Left renal cortex interstitium (tissue), 4 donors: ENCODE results near the gene RADIL. TPM values are rescaled to one million over a fixed set of nuclear protein-coding genes. Genes with fewer than 3 reads are reported as not detected.
"Not testable (repeated sequence)": the region's sequence is repeated elsewhere in the genome, so short reads cannot be mapped to it uniquely, and the experiment has no call there.

Experiments
- DNase-seq, 4 donors: peaks; one replicate each; pipeline ENCODE4 v3.0.0-alpha.2; 2013; ENCODE audit warnings: low read depth in 4 of 4, low spot score in 2 of 4, missing footprints in 1 of 4
- polyA plus RNA-seq, 4 donors: library from polyadenylated mRNA; unstranded; fragments of 120-200 nt; gene quantifications; one replicate each; pipeline ENCODE4 v1.2.1, GENCODE V29; 2013; ENCODE audit not compliant: insufficient read length in 4 of 4

Gene RADIL
- polyA plus RNA-seq, 4 donors = 1.5 to 2.9 (median 1.9) TPM

- no peak for DNase-seq
Observed at GRCh38 chr7:4816419-4817080, 67.0 kb downstream of the RADIL start.

GRCh38 chr7:4815609-4816418, 67.7 kb downstream of the RADIL start:
- DNase-seq = no peak

- DNase-seq = no peak
Observed at GRCh38 chr7:4815121-4815520, 68.4 kb downstream of the RADIL start.

- DNase-seq = no peak
Observed at GRCh38 chr7:4814433-4814832, 69.1 kb downstream of the RADIL start.

GRCh38 chr7:4809666-4810065, 73.8 kb downstream of the RADIL start:
- no peak for DNase-seq

GRCh38 chr7:4809091-4809591, 74.4 kb downstream of the RADIL start:
- no peak for DNase-seq

GRCh38 chr7:4808565-4808964, 75.0 kb downstream of the RADIL start:
- DNase-seq = no peak

- DNase-seq = no peak
Observed at GRCh38 chr7:4808026-4808425, 75.5 kb downstream of the RADIL start.

GRCh38 chr7:4807598-4808016, 75.9 kb downstream of the RADIL start:
- DNase-seq = no peak

GRCh38 chr7:4806983-4807597, 76.4 kb downstream of the RADIL start:
- no peak for DNase-seq

GRCh38 chr7:4805984-4806300, 77.6 kb downstream of the RADIL start:
- DNase-seq = no peak

GRCh38 chr7:4805110-4805983, 78.2 kb downstream of the RADIL start:
- no peak for DNase-seq

- DNase-seq = no peak
Observed at GRCh38 chr7:4803397-4804241, 79.9 kb downstream of the RADIL start.

- DNase-seq = not testable (repeated sequence)
Observed at GRCh38 chr7:4802577-4802976, 80.9 kb downstream of the RADIL start.

- no peak for DNase-seq
Observed at GRCh38 chr7:4801839-4802231, 81.7 kb downstream of the RADIL start.

GRCh38 chr7:4800926-4801838, 82.3 kb downstream of the RADIL start:
- no peak for DNase-seq

- DNase-seq = no peak
Observed at GRCh38 chr7:4800487-4800886, 83.0 kb downstream of the RADIL start.

- DNase-seq = no peak
Observed at GRCh38 chr7:4799508-4800268, 83.8 kb downstream of the RADIL start.
